ENCODE measurements around the gene SLC39A11. TPM values are rescaled to one million over a fixed set of nuclear protein-coding genes. Genes with fewer than 3 reads are reported as not detected.

The SLC39A11 gene
- total and polyA plus RNA-seq, 2 of the 13 experiments (the other 11 are each of a cell fraction or from before 2014, with no cell fraction given): 17.2 to 31.5 TPM

GRCh38 chr17:72715906-72716572 is 376.4 kb downstream of the SLC39A11 start (continued):
- TF ChIP-seq HOMEZ (CRISPR knock-in tag; IDR thresholded peaks at IDR 0.05; ENCODE audit: low read depth) (peak; percentile 30; the same call in 1 of the 2 replicates), PHF21A (CRISPR knock-in tag; IDR thresholded peaks at IDR 0.05) (peak; percentile 20; the same call in 1 of the 2 replicates), ZNF619 (CRISPR knock-in tag; IDR thresholded peaks at IDR 0.05) (no peak), ZNF816 (CRISPR knock-in tag; IDR thresholded peaks at IDR 0.05; ENCODE audit: borderline replicate concordance) (no peak), ZNF691 (CRISPR knock-in tag; IDR thresholded peaks at IDR 0.05; ENCODE audit: borderline replicate concordance, low read depth) (no peak), UBTF (CRISPR knock-in tag; IDR thresholded peaks at IDR 0.05) (no peak), ZNF234 (CRISPR knock-in tag; conservative IDR thresholded peaks at IDR 0.05) (no peak), NR2F6 (IDR thresholded peaks at IDR 0.05) (no peak; the same call in 1 of the 2 replicates), NR2F6 (CRISPR knock-in tag; IDR thresholded peaks at IDR 0.05) (peak; percentile 34; the same call in 1 of the 2 replicates), ZNF3 (CRISPR knock-in tag; IDR thresholded peaks at IDR 0.05) (no peak), ZFP1 (CRISPR knock-in tag; IDR thresholded peaks at IDR 0.05) (no peak), KDM1A (CRISPR knock-in tag; IDR thresholded peaks at IDR 0.05) (no peak), ZFP36L1 (CRISPR knock-in tag; IDR thresholded peaks at IDR 0.05) (no peak), RBAK (CRISPR knock-in tag; IDR thresholded peaks at IDR 0.05) (peak; percentile 90), THAP11 (CRISPR knock-in tag; IDR thresholded peaks at IDR 0.05) (no peak), SMARCE1 (IDR thresholded peaks at IDR 0.05; ENCODE audit: borderline replicate concordance) (no peak), NFE2 (CRISPR knock-in tag; IDR thresholded peaks at IDR 0.05) (no peak), SOX6 (IDR thresholded peaks at IDR 0.05) (no peak), SOX6 (CRISPR knock-in tag; IDR thresholded peaks at IDR 0.05) (peak; percentile 67), NCOR1 (IDR thresholded peaks at IDR 0.05; ENCODE audit: borderline replicate concordance, low read length) (no peak), ZUFSP (CRISPR knock-in tag; IDR thresholded peaks at IDR 0.05; ENCODE audit: borderline replicate concordance) (no peak), THAP8 (CRISPR knock-in tag; IDR thresholded peaks at IDR 0.05; ENCODE audit: borderline replicate concordance) (no peak), RFX5 (IDR thresholded peaks at IDR 0.05; ENCODE audit: low read depth, low read length) (no peak), ZNF552 (CRISPR knock-in tag; IDR thresholded peaks at IDR 0.05; ENCODE audit: borderline replicate concordance) (no peak), MEF2D (CRISPR knock-in tag; IDR thresholded peaks at IDR 0.05) (no peak), NFIC (IDR thresholded peaks at IDR 0.05; ENCODE audit: low read length) (no peak)

All from HepG2 (cell line).